ENCODE results near the gene IL36A.

IL36A gene

DNA sequence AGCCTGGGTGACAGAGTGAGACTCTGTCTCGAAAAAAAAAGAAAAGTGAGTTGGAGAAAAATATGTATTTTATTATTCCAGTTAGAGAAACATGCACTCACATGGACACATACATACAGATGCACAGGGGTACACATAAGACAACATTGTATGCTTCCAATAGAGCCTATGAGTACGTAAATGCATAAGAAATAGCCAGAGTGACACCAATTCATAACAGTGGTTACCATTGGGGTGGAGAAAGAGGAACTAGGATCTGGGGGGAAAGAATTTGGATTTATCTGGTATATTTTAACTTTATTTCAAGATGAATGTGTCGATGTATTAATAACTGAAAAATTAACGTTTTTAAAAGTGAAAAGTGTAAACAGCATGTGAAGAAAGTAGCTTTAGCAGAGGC lies 16.1 kb downstream of the IL36A start:
- no peak for DNase-seq (ENCODE audit: low read depth)
- H3K4me3 ChIP-seq (ENCODE audit: control insufficient read depth, low read depth, low read length) = no peak overlapping the region
- TF ChIP-seq, protein P1, sequence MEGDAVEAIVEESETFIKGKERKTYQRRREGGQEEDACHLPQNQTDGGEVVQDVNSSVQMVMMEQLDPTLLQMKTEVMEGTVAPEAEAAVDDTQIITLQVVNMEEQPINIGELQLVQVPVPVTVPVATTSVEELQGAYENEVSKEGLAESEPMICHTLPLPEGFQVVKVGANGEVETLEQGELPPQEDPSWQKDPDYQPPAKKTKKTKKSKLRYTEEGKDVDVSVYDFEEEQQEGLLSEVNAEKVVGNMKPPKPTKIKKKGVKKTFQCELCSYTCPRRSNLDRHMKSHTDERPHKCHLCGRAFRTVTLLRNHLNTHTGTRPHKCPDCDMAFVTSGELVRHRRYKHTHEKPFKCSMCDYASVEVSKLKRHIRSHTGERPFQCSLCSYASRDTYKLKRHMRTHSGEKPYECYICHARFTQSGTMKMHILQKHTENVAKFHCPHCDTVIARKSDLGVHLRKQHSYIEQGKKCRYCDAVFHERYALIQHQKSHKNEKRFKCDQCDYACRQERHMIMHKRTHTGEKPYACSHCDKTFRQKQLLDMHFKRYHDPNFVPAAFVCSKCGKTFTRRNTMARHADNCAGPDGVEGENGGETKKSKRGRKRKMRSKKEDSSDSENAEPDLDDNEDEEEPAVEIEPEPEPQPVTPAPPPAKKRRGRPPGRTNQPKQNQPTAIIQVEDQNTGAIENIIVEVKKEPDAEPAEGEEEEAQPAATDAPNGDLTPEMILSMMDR (IDR thresholded peaks at IDR 0.05; ENCODE audit: control insufficient read depth, insufficient read depth, low read depth, low read length, missing control alignments) = no peak

DNA sequence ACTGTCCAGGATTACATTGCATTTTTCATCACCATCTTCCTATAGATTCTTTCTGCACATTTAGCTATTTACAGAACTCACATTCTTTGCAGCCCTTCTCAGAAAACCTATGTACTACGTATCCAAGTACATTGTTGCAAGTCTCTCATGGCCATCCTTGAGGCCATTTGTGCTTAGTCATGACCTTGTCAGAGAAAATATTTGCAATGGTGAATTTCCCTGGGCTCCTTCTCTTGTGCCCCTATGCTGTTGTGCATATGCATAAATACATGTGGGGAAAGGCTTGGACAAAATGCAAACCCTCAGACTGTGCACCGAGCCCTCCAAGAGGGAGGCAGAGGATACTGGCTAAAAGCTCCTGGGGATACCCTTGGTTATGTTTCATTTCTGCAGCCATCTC lies 19.5 kb downstream of the IL36A start:
- TF ChIP-seq, protein P1 (IDR thresholded peaks at IDR 0.05; ENCODE audit: control insufficient read depth, insufficient read depth, low read depth, low read length, missing control alignments) = no peak
- DNase-seq (ENCODE audit: low read depth) = no peak
- H3K4me3 ChIP-seq (ENCODE audit: control insufficient read depth, low read depth, low read length) = no peak overlapping the region

DNA sequence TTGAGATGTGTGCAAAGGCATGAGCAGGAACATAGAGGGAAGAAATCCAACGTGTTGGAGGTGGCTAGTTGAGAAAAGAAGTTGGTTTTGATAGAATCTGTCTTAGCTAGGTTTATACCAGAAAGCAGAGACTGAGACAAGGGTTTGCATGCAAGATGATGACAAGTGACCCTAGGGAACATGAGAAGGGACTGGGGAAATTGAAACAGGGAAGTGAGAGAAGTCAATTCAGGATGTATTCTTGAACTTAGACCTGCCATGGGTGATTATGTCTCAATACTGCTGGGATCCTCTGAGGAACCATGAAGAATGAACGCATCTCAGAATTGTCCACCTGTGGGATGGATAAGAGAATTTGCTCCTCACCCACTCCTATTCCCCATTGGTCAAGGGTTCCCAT lies 20.5 kb downstream of the IL36A start:
- DNase-seq (ENCODE audit: low read depth) = no peak
- TF ChIP-seq, protein P1 (IDR thresholded peaks at IDR 0.05; ENCODE audit: control insufficient read depth, insufficient read depth, low read depth, low read length, missing control alignments) = no peak

DNA sequence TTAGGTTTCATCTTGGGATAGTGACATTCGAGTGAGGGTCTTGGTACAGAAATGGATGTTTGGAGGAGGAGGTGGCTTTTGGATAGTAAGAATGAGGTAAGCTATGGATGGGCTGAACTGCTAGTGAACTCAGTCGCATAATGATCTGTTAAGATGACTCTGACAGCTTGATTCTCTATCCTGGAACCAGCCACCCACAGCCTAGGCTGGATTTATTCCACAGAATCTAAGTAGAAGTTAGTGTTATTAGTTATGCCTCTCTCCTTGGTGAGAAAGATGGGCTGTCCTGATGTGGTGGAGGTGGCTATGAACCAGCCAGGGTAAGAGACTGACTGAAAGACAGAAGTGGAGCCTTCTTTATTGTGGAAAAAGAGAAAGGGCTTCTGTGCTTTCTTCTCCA lies 22.4 kb downstream of the IL36A start:
- no peak for DNase-seq (ENCODE audit: low read depth)
- no peak overlapping the region for H3K4me3 ChIP-seq (ENCODE audit: control insufficient read depth, low read depth, low read length)
- TF ChIP-seq, protein P1 (IDR thresholded peaks at IDR 0.05; ENCODE audit: control insufficient read depth, insufficient read depth, low read depth, low read length, missing control alignments) = no peak

More for the DNA sequence above, 20.5 kb downstream of the IL36A start:
- no peak overlapping the region for H3K4me3 ChIP-seq (ENCODE audit: control insufficient read depth, low read depth, low read length)

DNA sequence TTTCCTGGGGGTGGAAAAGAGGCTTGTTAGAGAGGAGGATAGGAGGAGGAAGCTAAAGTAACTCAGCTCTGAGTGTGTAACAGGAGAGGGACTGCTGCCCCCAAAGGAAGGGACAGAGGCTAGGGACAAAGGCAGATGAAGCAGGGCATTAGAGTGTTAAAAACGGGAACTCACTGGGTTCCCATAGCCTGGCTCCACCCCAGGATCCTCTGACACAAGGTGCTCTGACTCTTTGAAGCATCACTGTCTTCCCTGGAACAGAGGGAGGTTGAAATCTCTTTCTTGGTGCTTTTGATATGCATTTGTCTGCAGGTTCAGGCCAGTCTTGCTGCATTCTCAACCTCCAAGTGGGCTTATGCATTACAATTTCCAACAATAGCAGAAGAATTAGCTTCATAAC lies 22.9 kb downstream of the IL36A start:
- H3K4me3 ChIP-seq (ENCODE audit: control insufficient read depth, low read depth, low read length) = no peak overlapping the region
- TF ChIP-seq, protein P1 (IDR thresholded peaks at IDR 0.05; ENCODE audit: control insufficient read depth, insufficient read depth, low read depth, low read length, missing control alignments) = no peak
- no peak for DNase-seq (ENCODE audit: low read depth)

DNA sequence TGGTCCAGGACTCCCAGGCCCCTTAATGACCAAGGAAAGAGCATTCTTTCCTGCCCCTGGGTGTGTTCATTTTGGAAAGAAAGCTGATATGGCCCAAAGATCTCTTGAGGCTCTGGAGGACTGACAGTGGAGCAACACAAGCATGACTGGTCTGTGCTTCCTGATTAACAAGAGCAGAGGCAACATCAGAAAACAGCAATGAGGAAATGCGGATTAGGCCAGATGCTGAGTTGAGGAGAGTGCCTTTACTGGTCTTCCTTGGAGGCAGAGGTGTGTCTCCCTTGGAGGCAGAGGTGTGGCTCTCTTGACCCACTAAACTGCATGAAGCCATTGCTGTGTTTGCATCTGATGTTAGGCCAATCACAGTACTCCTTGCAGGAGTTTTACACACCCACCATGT lies 27.5 kb downstream of the IL36A start:
- TF ChIP-seq, protein P1 (IDR thresholded peaks at IDR 0.05; ENCODE audit: control insufficient read depth, insufficient read depth, low read depth, low read length, missing control alignments) = no peak
- no peak for DNase-seq (ENCODE audit: low read depth)
- no peak overlapping the region for H3K4me3 ChIP-seq (ENCODE audit: control insufficient read depth, low read depth, low read length)

DNA sequence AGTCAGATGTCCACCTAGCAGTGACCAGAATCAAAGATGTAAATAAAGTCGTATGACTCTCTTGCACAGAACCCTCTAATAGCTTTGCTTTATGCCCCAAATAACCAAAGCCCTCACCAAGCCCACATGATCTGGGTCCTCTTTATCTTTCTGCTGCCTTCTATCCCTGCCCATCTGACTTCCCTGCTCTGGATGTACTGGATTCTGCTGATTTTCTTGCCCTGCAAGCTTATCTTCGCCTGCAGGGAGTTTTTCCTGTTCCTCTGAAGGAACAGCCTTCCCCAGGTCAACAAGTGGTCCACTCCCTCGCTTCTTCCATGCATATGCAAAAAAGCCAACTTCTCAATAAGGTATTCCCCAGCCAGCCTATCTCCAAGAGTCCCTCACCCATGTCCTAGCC lies 28.8 kb downstream of the IL36A start:
- TF ChIP-seq, protein P1 (IDR thresholded peaks at IDR 0.05; ENCODE audit: control insufficient read depth, insufficient read depth, low read depth, low read length, missing control alignments) = no peak
- H3K4me3 ChIP-seq (ENCODE audit: control insufficient read depth, low read depth, low read length) = no peak overlapping the region
- no peak for DNase-seq (ENCODE audit: low read depth)
